Measurements from ENCODE around the gene ZNF630. TPM values are rescaled to one million over a fixed set of nuclear protein-coding genes. Genes with fewer than 3 reads are reported as not detected.

Gene ZNF630
- total and polyA plus RNA-seq, 10 of the 15 experiments (the other 5 are each of a cell fraction or from before 2014, with no cell fraction given), result 0.96 to 1.9 (median 1.2) TPM

GRCh38 chrX:48086082-48086481 lies 14.6 kb upstream of the ZNF630 start:
- intact Hi-C loops (cut with micrococcal nuclease; ENCODE audit: unreplicated experiment) (loop anchor here (10.0 kb wide), 1 partner anchor 379 kb away; no protein-coding TSS in a partner anchor), in situ Hi-C loops (cut with MboI) (loop anchor here (10.0 kb wide), 1 partner anchor 409 kb away; no protein-coding TSS in a partner anchor)
- DNase-seq (ENCODE audit: low read depth, low spot score), result no peak
- Histone ChIP-seq H3K27me3 (replicated peaks in 1 of 2; ENCODE audit: control insufficient read depth in 2 of 2, insufficient read depth in 2 of 2, low read length in 1 of 2) (no peaks in the 10 kb centered on the region), H3K27ac (ENCODE audit: control insufficient read depth, insufficient read depth) (no peak overlapping the region), H3K36me3 (ENCODE audit: control insufficient read depth in 2 of 2, insufficient read depth in 2 of 2, low read length in 1 of 2) (no peaks in the 10 kb centered on the region), H4K20me1 (ENCODE audit: control insufficient read depth, insufficient read depth) (no peaks in the 10 kb centered on the region), H3K9me3 (replicated peaks; ENCODE audit: control insufficient read depth, insufficient read depth, low read length) (no peaks in the 10 kb centered on the region), H3K4me1 (ENCODE audit: control insufficient read depth, insufficient read depth, low read length) (no peaks in the 10 kb centered on the region), H3K9ac (ENCODE audit: control insufficient read depth, insufficient read depth, low read length) (no peak overlapping the region), H3K79me2 (ENCODE audit: control insufficient read depth, insufficient read depth, low read length) (no peaks in the 10 kb centered on the region), H2AFZ (ENCODE audit: control insufficient read depth, low read depth, low read length) (no peak overlapping the region), H3K4me3 (no peak overlapping the region), H3K4me2 (ENCODE audit: control insufficient read depth, insufficient read depth) (no peak overlapping the region)
- no peak for ATAC-seq
- TF ChIP-seq ZBTB40 (IDR thresholded peaks at IDR 0.05; ENCODE audit: borderline replicate concordance), result no peak
- TF ChIP-seq NR2C1 (IDR thresholded peaks at IDR 0.05), result no peak
- no peak for TF ChIP-seq NKRF (conservative IDR thresholded peaks at IDR 0.05)
- no peak for TF ChIP-seq CREB1 (IDR thresholded peaks at IDR 0.05; ENCODE audit: low read depth)
- CTCF ChIA-PET, result no interaction called here
- SMC1A ChIA-PET (ENCODE audit: uncharacterized antibody, unreplicated experiment), result no interaction called here
- FAIRE-seq, result no peak
- no TSS peak for BruUV-seq (replicated peaks)
- RAD21 ChIA-PET (ENCODE audit: unreplicated experiment), result no interaction called here
- POLR2A ChIA-PET, result interaction anchor here (0.5 kb wide), 1 partner anchor 170 kb away, joined by 3 read pairs; no protein-coding TSS in a partner anchor
